Measurements from ENCODE around the gene RABGGTA. TPM values are rescaled to one million over a fixed set of nuclear protein-coding genes. Genes with fewer than 3 reads are reported as not detected.

The RABGGTA gene
- total RNA-seq, 5 donors from 2014 or later (not counting 1 experiment from before 2014, with no cell fraction given), result 49.3 to 66.5 (median 62.4) TPM

GRCh38 chr14:24241829-24242443, 29.5 kb downstream of the RABGGTA start:
- ATAC-seq (replicated peaks in 1 of 4), result peak; percentile 84 to 90 (median 86)

DNA sequence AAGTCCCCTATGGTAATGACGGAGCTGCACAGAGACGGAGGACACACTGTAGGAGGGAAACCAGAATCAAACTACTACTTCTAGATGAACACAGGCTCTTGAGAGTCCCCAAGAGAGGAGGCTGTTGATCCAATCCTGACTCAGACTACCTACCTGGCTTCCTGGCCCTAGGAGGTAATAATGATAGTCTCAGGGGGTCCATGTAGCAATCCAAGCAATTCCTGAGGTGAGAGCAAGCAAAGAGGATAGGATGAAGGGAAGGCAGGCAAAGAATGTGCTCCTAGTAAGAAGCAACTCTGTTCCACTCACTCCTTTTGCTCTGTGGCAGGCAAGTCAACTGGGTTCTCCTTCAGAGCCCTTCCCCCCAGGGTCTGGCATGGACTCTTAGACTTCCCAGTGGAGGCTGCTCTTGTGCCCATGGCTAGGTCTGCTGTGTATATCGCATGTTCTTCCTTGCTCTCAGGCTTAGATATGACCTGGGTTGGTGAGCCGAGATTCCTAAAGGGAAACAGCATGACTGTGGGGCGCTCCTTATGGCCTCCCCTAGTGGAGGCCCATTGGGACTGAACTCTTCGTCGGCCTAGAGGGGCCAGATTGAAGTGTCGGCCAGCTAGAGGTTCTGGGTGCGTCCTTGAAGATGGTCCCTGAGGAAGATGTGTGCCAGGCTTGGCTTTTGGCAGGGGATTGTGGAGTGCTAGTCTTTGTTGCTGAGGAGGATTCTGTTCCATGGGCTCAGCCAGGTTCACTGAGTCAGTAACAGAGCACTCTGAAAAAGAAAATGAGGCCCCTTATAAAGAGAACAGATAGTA, 31.1 kb downstream of the RABGGTA start:
- H3K27ac Mint-ChIP-seq, result peak overlapping the region; percentile 77 to 83
- H3K9me3 Mint-ChIP-seq, result no peaks in the 10 kb centered on the region
- no peaks in the 10 kb centered on the region for H3K27me3 Mint-ChIP-seq
- ATAC-seq (replicated peaks in 1 of 4) (no peak), DNase-seq (no peak)
- H3K4me1 Mint-ChIP-seq, result peaks cover 69 to 82% (median 79%) of the 10 kb centered on the region in 3 donors
- 93% methylated on average over 5 of the region's 9 CpGs for WGBS (ENCODE audit: insufficient coverage)
- Histone ChIP-seq H3K4me3 (ENCODE audit: control insufficient read depth in 1 of 2, extremely low read depth in 1 of 2, low read length in 1 of 2) (no peak overlapping the region), H3K36me3 (ENCODE audit: control insufficient read depth in 2 of 2, extremely low read depth in 1 of 2, insufficient read depth in 1 of 2, low read length in 1 of 2) (peaks cover 11 to 59% of the 10 kb centered on the region in 2 donors), H3K27me3 (replicated peaks in 1 of 2; ENCODE audit: control insufficient read depth in 2 of 2, extremely low read depth in 1 of 2, insufficient read depth in 2 of 2, low read length in 1 of 2) (no peaks in the 10 kb centered on the region), H3K27ac (ENCODE audit: low read length) (no peak overlapping the region), H3K9me3 (no peaks in the 10 kb centered on the region), H3K4me1 (ENCODE audit: control insufficient read depth in 1 of 2, extremely low read depth in 1 of 2, insufficient read depth in 2 of 2, low read length in 2 of 2) (peaks cover 26 to 52% of the 10 kb centered on the region in 2 experiments)
- H3K4me3 Mint-ChIP-seq, result peak overlapping the region; percentile 83 to 98 (median 98)
- ChIA-PET POLR2A (interaction anchor here (0.6 to 1.1 kb wide), 3 partner anchors 29 to 32 kb away, joined by 3 to 5 read pairs (median 3); no protein-coding TSS in a partner anchor), CTCF (interaction anchor here in 1 of 2 donors (2.9 kb wide), 1 partner anchor 59 kb away, joined by 104 read pairs; the partner anchor contains the start of genes DHRS1 and NOP9)
- peaks cover 47% of the 10 kb centered on the region for H3K36me3 Mint-ChIP-seq

More at GRCh38 chr14:24241829-24242443, 29.5 kb downstream of the RABGGTA start:
- peak overlapping the region; percentile 83 to 98 (median 98) for H3K4me3 Mint-ChIP-seq
- H3K27ac ChIP-seq (ENCODE audit: low read length), result peak overlapping the region; percentile 97
- H3K36me3 Mint-ChIP-seq, result peaks cover 35% of the 10 kb centered on the region
- no peaks in the 10 kb centered on the region for H3K9me3 Mint-ChIP-seq
- peak overlapping the region; percentile 81 to 96 for H3K4me3 ChIP-seq (ENCODE audit: control insufficient read depth in 1 of 2, extremely low read depth in 1 of 2, low read length in 1 of 2)
- peaks cover 66 to 73% (median 69%) of the 10 kb centered on the region in 3 donors for H3K4me1 Mint-ChIP-seq
- H3K27me3 Mint-ChIP-seq, result no peaks in the 10 kb centered on the region
- peak overlapping the region; percentile 100 for H3K27ac Mint-ChIP-seq
- POLR2A ChIA-PET, result interaction anchor here (0.5 to 2.0 kb wide), 25 partner anchors 9 to 196 kb away, joined by 3 to 27 read pairs (median 4); partner anchors contain the start of genes CBLN3 (in 1 of the 2), CHMP4A (in 1 of the 2), CIDEB (in 1 of the 2) and DCAF11 (in 1 of the 2)
- peaks cover 11 to 43% of the 10 kb centered on the region in 2 donors for H3K36me3 ChIP-seq (ENCODE audit: control insufficient read depth in 2 of 2, extremely low read depth in 1 of 2, insufficient read depth in 1 of 2, low read length in 1 of 2)
- no peaks in the 10 kb centered on the region for H3K27me3 ChIP-seq (replicated peaks in 1 of 2; ENCODE audit: control insufficient read depth in 2 of 2, extremely low read depth in 1 of 2, insufficient read depth in 2 of 2, low read length in 1 of 2)
- 4% methylated on average over 39 of the region's 39 CpGs for WGBS (ENCODE audit: insufficient coverage)
- CTCF ChIA-PET, result interaction anchor here (0.6 to 3.7 kb wide), 34 partner anchors 9 to 200 kb away, joined by 3 to 104 read pairs (median 7); partner anchors contain the start of genes DHRS1 (in 2 of the 2), NOP9 (in 2 of the 2), RABGGTA (in 2 of the 2) and CBLN3 (in 1 of the 2)
- peak in 34 of 35 experiments; percentile 85 to 96 (median 92) for DNase-seq
- peaks cover 26 to 56% of the 10 kb centered on the region in 2 experiments for H3K4me1 ChIP-seq (ENCODE audit: control insufficient read depth in 1 of 2, extremely low read depth in 1 of 2, insufficient read depth in 2 of 2, low read length in 2 of 2)
- H3K9me3 ChIP-seq, result no peaks in the 10 kb centered on the region

- Mint-ChIP-seq H3K4me3 (peak overlapping the region in 2 of 3 donors; percentile 23 to 83), H3K27ac (peak overlapping the region; percentile 62 to 84), H3K4me1 (peaks cover 80 to 85% (median 83%) of the 10 kb centered on the region in 3 donors), H3K27me3 (no peaks in the 10 kb centered on the region), H3K36me3 (peaks cover 54% of the 10 kb centered on the region), H3K9me3 (no peaks in the 10 kb centered on the region)
- H3K4me3 ChIP-seq (ENCODE audit: control insufficient read depth in 1 of 2, extremely low read depth in 1 of 2, low read length in 1 of 2), result no peak overlapping the region
- ChIA-PET CTCF (interaction anchor here in 1 of 2 donors (0.7 kb wide), 1 partner anchor 193 kb away, joined by 3 read pairs; no protein-coding TSS in a partner anchor), POLR2A (interaction anchor here in 1 of 2 donors (0.5 kb wide), 1 partner anchor 10 kb away, joined by 3 read pairs; no protein-coding TSS in a partner anchor)
- 100% methylated on average over 2 of the region's 5 CpGs for WGBS (ENCODE audit: insufficient coverage)
- no peaks in the 10 kb centered on the region for H3K9me3 ChIP-seq
- ATAC-seq (replicated peaks in 1 of 4) (no peak), DNase-seq (no peak)
- peaks cover 32 to 53% of the 10 kb centered on the region in 2 experiments for H3K4me1 ChIP-seq (ENCODE audit: control insufficient read depth in 1 of 2, extremely low read depth in 1 of 2, insufficient read depth in 2 of 2, low read length in 2 of 2)
- H3K27ac ChIP-seq (ENCODE audit: low read length), result no peak overlapping the region
- H3K36me3 ChIP-seq (ENCODE audit: control insufficient read depth in 2 of 2, extremely low read depth in 1 of 2, insufficient read depth in 1 of 2, low read length in 1 of 2), result peaks cover 11 to 67% of the 10 kb centered on the region in 2 donors
- H3K27me3 ChIP-seq (replicated peaks in 1 of 2; ENCODE audit: control insufficient read depth in 2 of 2, extremely low read depth in 1 of 2, insufficient read depth in 2 of 2, low read length in 1 of 2), result no peaks in the 10 kb centered on the region
These were observed 32.8 kb downstream of the RABGGTA start for GRCh38 chr14:24238527-24239037.

GRCh38 chr14:24238123-24238522, 33.3 kb downstream of the RABGGTA start:
- Histone ChIP-seq H3K4me3 (ENCODE audit: control insufficient read depth in 1 of 2, extremely low read depth in 1 of 2, low read length in 1 of 2) (no peak overlapping the region), H3K9me3 (no peaks in the 10 kb centered on the region), H3K27me3 (replicated peaks in 1 of 2; ENCODE audit: control insufficient read depth in 2 of 2, extremely low read depth in 1 of 2, insufficient read depth in 2 of 2, low read length in 1 of 2) (no peaks in the 10 kb centered on the region), H3K36me3 (ENCODE audit: control insufficient read depth in 2 of 2, extremely low read depth in 1 of 2, insufficient read depth in 1 of 2, low read length in 1 of 2) (peaks cover 11 to 67% of the 10 kb centered on the region in 2 donors), H3K4me1 (ENCODE audit: control insufficient read depth in 1 of 2, extremely low read depth in 1 of 2, insufficient read depth in 2 of 2, low read length in 2 of 2) (peaks cover 33 to 53% of the 10 kb centered on the region in 2 experiments), H3K27ac (ENCODE audit: low read length) (no peak overlapping the region)
- DNase-seq, result no peak
- H3K27ac Mint-ChIP-seq, result peak overlapping the region; percentile 7 to 84
- H3K9me3 Mint-ChIP-seq, result no peaks in the 10 kb centered on the region
- POLR2A ChIA-PET, result interaction anchor here in 1 of 2 donors (0.5 to 0.6 kb wide), 2 partner anchors 9 to 204 kb away, joined by 3 to 6 read pairs; partner anchors contain the start of gene SDR39U1
- no peak overlapping the region for H3K4me3 Mint-ChIP-seq
- no peaks in the 10 kb centered on the region for H3K27me3 Mint-ChIP-seq
- 96% methylated on average over 3 of the region's 5 CpGs for WGBS (ENCODE audit: insufficient coverage)
- CTCF ChIA-PET, result interaction anchor here in 1 of 2 donors (0.7 kb wide), 1 partner anchor 194 kb away, joined by 3 read pairs; no protein-coding TSS in a partner anchor
- H3K4me1 Mint-ChIP-seq, result peaks cover 80 to 85% (median 83%) of the 10 kb centered on the region in 3 donors
- no peak for ATAC-seq (replicated peaks in 1 of 4)
- H3K36me3 Mint-ChIP-seq, result peaks cover 54% of the 10 kb centered on the region

GRCh38 chr14:24237463-24237955, 33.9 kb downstream of the RABGGTA start:
- Mint-ChIP-seq H3K4me1 (peaks cover 79 to 86% (median 86%) of the 10 kb centered on the region in 3 donors), H3K9me3 (no peaks in the 10 kb centered on the region), H3K27ac (no peak overlapping the region), H3K36me3 (peaks cover 54% of the 10 kb centered on the region), H3K4me3 (peak overlapping the region in 1 of 3 donors; percentile 9), H3K27me3 (no peaks in the 10 kb centered on the region)
- DNase-seq (no peak), ATAC-seq (replicated peaks in 1 of 4) (no peak)
- Histone ChIP-seq H3K4me1 (ENCODE audit: control insufficient read depth in 1 of 2, extremely low read depth in 1 of 2, insufficient read depth in 2 of 2, low read length in 2 of 2) (peaks cover 35 to 54% of the 10 kb centered on the region in 2 experiments), H3K36me3 (ENCODE audit: control insufficient read depth in 2 of 2, extremely low read depth in 1 of 2, insufficient read depth in 1 of 2, low read length in 1 of 2) (peaks cover 11 to 67% of the 10 kb centered on the region in 2 donors), H3K4me3 (ENCODE audit: control insufficient read depth in 1 of 2, extremely low read depth in 1 of 2, low read length in 1 of 2) (no peak overlapping the region), H3K27ac (ENCODE audit: low read length) (no peak overlapping the region), H3K9me3 (no peaks in the 10 kb centered on the region), H3K27me3 (replicated peaks in 1 of 2; ENCODE audit: control insufficient read depth in 2 of 2, extremely low read depth in 1 of 2, insufficient read depth in 2 of 2, low read length in 1 of 2) (no peaks in the 10 kb centered on the region)
- 95% methylated on average over 2 of the region's 2 CpGs for WGBS (ENCODE audit: insufficient coverage)
- CTCF ChIA-PET, result no interaction called here
- POLR2A ChIA-PET, result interaction anchor here in 1 of 2 donors (0.6 kb wide), 1 partner anchor 205 kb away, joined by 6 read pairs; the partner anchor contains the start of gene SDR39U1

Measured in T-cell (primary cell).